ENCODE data around the gene ATP8A2.

DNA sequence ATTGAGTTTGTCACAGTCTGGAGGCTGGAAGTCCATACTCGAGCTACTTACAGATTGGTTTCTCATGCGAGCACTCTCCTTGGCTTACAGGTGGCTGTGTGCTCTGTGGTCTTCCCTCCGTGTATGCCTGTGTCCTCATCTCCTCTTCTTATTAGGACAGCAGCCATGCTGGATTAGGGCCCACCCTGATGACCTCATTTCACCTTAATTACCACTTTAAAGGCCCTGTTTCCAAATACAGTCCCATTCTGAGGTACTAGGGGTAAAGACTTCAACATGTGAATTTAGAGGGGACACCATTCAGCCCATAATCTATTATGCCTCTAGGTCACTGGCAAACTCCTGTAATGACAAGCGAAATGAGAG is 639.4 kb downstream of the ATP8A2 start:
- TF ChIP-seq, protein P1, sequence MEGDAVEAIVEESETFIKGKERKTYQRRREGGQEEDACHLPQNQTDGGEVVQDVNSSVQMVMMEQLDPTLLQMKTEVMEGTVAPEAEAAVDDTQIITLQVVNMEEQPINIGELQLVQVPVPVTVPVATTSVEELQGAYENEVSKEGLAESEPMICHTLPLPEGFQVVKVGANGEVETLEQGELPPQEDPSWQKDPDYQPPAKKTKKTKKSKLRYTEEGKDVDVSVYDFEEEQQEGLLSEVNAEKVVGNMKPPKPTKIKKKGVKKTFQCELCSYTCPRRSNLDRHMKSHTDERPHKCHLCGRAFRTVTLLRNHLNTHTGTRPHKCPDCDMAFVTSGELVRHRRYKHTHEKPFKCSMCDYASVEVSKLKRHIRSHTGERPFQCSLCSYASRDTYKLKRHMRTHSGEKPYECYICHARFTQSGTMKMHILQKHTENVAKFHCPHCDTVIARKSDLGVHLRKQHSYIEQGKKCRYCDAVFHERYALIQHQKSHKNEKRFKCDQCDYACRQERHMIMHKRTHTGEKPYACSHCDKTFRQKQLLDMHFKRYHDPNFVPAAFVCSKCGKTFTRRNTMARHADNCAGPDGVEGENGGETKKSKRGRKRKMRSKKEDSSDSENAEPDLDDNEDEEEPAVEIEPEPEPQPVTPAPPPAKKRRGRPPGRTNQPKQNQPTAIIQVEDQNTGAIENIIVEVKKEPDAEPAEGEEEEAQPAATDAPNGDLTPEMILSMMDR (IDR thresholded peaks at IDR 0.05): no peak
- TF ChIP-seq EZH2 (IDR thresholded peaks at IDR 0.05): no peak
- no peak for TF ChIP-seq EZH2phosphoT487 (IDR thresholded peaks at IDR 0.05)

Measured in neural progenitor cell (in vitro differentiated cells).